Tibial nerve (tissue), 3 donors: Measurements from ENCODE around the gene DMD.

Source experiments
- CTCF ChIP-seq, 5 experiments: fragments of 200-600 bp in 3 of 5; fragments of 450-650 bp in 2 of 5; sonication (generic) in 3 of 5; IDR thresholded peaks; one replicate each; pipeline ENCODE4 v1.5.1; 2016 to 2019; ENCODE audit warnings: antibody characterized with exemption in 5 of 5, mild to moderate bottlenecking in 3 of 5, moderate library complexity in 2 of 5
- POLR2A ChIP-seq, 2 donors: fragments of 450-650 bp; IDR thresholded peaks; one replicate each; pipeline ENCODE4 v1.6.1; 2017; ENCODE audit warnings: antibody characterized with exemption in 2 of 2, mild to moderate bottlenecking in 2 of 2, moderate library complexity in 2 of 2

- TF ChIP-seq CTCF (IDR thresholded peaks at IDR 0.05) = no peak
- TF ChIP-seq POLR2A (IDR thresholded peaks at IDR 0.05) = no peak
Measured at GRCh38 chrX:31228909-31229308, 1982.4 kb downstream of the DMD start.
